GM21447 (cell line): ENCODE results near the gene CRY2.
"Not testable (repeated sequence)": the region's sequence is repeated elsewhere in the genome, so short reads cannot be mapped to it uniquely, and the experiment has no call there.

Experiments used
- ATAC-seq: cut with Tn5 transposase; IDR thresholded peaks from one replicate; pipeline ENCODE4 v1.9.1; 2021; ENCODE audit not compliant: unreplicated experiment

The CRY2 gene

GRCh38 chr11:45897556-45897955 is 50.3 kb downstream of the CRY2 start:
- ATAC-seq = no peak

GRCh38 chr11:45899086-45899447 is 51.8 kb downstream of the CRY2 start:
- ATAC-seq = no peak

- peak; percentile 49 for ATAC-seq
Observed at GRCh38 chr11:45899448-45900174, 52.3 kb downstream of the CRY2 start.

GRCh38 chr11:45900175-45900800 is 53.0 kb downstream of the CRY2 start:
- peak; percentile 13 for ATAC-seq

- no peak for ATAC-seq
Observed at GRCh38 chr11:45900916-45901617, 53.8 kb downstream of the CRY2 start.

- no peak for ATAC-seq
Observed at GRCh38 chr11:45901626-45902025, 54.4 kb downstream of the CRY2 start.

GRCh38 chr11:45902452-45903380 is 55.4 kb downstream of the CRY2 start:
- ATAC-seq = no peak

GRCh38 chr11:45904309-45904915 is 57.1 kb downstream of the CRY2 start:
- no peak for ATAC-seq

GRCh38 chr11:45905095-45905494 is 57.8 kb downstream of the CRY2 start:
- ATAC-seq = no peak

- not testable (repeated sequence) for ATAC-seq
Observed at GRCh38 chr11:45905576-45905975, 58.3 kb downstream of the CRY2 start.

GRCh38 chr11:45906096-45906682 is 58.9 kb downstream of the CRY2 start:
- ATAC-seq = no peak

- no peak for ATAC-seq
Observed at GRCh38 chr11:45906965-45907611, 59.8 kb downstream of the CRY2 start, which contains the start of gene FREY1. Gene FREY1, minus strand, starts transcription at chr11:45907271. Its CDS starts 26 bp downstream, at chr11:45907245.

GRCh38 chr11:45907911-45908370 is 60.7 kb downstream of the CRY2 start:
- no peak for ATAC-seq

- no peak for ATAC-seq
Observed at GRCh38 chr11:45909594-45910475, 62.6 kb downstream of the CRY2 start.

GRCh38 chr11:45910623-45911022 is 63.3 kb downstream of the CRY2 start:
- no peak for ATAC-seq

GRCh38 chr11:45913514-45913913 is 66.2 kb downstream of the CRY2 start:
- ATAC-seq = no peak

- no peak for ATAC-seq
Observed at GRCh38 chr11:45913942-45914635, 66.8 kb downstream of the CRY2 start.

- ATAC-seq = no peak
Observed at GRCh38 chr11:45915446-45915845, 68.2 kb downstream of the CRY2 start.
